Right ventricle myocardium inferior (tissue), 1 donor: Measurements from ENCODE around the gene PTPRD. TPM values are rescaled to one million over a fixed set of nuclear protein-coding genes. Genes with fewer than 3 reads are reported as not detected.

Experiments
- ATAC-seq: fragments of 200-7000 bp; cut with Tn5 transposase; one replicate; pipeline ENCODE4 v1.9.1; 2020; ENCODE audit warnings: mild to moderate bottlenecking, moderate library complexity
- DNase-seq: peaks from one replicate; pipeline ENCODE4 v3.0.0; 2021; ENCODE audit errors: missing footprints
- intact Hi-C: fragments of 100-400 bp; cut with DNase I; formaldehyde crosslinking; loops from one replicate; pipeline ENCODE4 v1.11.0; 2022
- total RNA-seq: library from RNA; stranded (reverse); fragmentation: NEBNext Ultra II Directional; extraction: Animal tissue kit (Norgen Biotek cat#: 25700); gene quantifications from one replicate; pipeline ENCODE4 v1.2.1, GENCODE V29; 2021
- donor health status: DM: no; HTN: yes; CAD: no; lungs with severe emphysema.

The PTPRD gene
- total RNA-seq, 1 donor from 2014 or later, result 13.3 TPM

DNA sequence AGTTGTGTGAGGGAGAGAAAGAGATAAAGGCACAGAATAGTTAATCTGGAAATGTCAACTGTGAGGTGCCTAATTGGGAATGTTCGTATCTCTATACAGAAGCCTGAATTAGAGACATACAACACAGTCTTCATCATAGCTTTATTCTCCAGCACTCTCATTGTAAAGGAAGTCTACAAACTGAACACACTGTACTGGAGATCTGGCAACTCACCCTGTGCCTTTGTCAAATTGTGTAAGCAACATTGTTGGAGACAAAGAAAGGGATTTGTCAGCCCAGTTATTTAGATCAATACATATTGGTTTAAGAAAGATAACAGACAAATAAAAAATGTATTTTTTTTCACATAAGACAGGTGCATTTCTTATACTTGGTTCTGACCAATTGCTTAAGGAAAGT is 1980.3 kb downstream of the PTPRD start:
- DNase-seq (no peak), ATAC-seq (no peak)
- intact Hi-C loops, result no loop called here

DNA sequence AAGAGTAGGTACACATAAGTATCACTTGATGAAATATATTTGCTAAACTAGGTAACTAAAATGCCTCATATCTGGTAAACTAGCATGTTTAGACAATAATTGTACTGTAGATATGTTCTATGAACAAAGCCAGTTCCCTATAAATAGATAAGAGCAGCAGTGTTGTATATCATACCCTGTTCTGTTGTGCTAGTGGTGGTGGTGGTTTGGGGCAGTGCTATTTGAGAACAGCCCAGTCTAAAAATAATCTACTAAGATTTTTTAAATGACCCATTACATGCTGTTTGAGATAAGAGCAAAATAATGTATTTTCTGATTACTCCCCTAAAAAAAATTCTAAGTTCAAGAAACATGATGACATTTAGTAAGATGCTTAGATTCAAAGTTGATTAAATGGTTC is 1984.0 kb downstream of the PTPRD start:
- intact Hi-C loops, result no loop called here
- no peak for ATAC-seq

DNA sequence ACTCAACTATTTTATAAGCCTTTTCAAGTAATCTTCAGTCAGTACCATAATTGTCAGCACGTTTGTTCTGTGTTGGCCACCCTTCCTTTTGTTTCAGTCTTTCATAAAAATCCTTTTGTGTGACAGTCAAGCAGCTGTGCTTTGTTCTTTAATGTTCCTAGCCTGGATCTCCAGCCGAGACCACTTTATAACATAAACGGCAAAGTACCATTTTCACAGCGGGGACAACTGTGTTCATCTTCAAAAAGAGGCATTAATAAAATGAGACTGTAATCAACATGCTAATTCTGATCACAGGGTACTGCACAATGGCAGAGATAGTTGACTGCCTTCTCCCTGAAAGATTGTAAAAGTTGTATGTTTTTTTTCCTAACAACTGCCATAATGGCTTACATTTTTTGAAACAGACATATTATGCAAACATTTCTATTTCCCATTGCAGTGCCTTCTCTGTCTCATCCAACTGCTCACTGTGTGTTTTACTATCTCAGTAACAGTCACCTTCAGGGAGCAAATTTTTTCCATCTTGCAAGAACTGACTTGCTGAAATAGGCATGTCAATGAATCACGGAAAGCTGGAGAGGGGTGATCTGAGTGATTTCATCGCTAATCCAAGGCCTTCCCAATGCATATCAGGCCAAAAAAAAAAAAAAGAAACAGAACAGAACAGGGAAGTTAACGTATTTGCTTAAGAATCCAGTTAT is 1984.7 kb downstream of the PTPRD start:
- ATAC-seq (no peak), DNase-seq (no peak)
- intact Hi-C loops, result no loop called here

More for the DNA sequence above, 1984.0 kb downstream of the PTPRD start:
- no peak for DNase-seq

DNA sequence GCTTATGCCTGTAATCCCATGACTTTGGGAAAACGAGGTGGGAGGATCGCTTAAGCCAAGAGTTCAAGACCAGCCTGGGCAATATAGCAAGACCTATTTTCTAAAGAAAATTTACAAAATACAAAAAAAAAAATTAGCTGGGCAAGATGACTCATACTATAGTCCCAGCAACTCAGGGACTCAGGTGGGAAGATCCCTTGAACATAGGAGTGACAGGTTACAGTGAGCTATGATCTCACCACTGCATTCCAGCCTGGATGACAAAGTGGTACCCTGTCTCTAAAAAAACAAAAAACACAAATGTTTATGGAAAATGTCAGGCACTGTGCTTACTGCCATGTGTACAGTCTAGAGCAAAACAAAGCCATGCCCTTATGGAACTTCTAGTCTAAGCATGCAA is 1989.9 kb downstream of the PTPRD start:
- ATAC-seq (no peak), DNase-seq (no peak)
- intact Hi-C loops, result no loop called here

DNA sequence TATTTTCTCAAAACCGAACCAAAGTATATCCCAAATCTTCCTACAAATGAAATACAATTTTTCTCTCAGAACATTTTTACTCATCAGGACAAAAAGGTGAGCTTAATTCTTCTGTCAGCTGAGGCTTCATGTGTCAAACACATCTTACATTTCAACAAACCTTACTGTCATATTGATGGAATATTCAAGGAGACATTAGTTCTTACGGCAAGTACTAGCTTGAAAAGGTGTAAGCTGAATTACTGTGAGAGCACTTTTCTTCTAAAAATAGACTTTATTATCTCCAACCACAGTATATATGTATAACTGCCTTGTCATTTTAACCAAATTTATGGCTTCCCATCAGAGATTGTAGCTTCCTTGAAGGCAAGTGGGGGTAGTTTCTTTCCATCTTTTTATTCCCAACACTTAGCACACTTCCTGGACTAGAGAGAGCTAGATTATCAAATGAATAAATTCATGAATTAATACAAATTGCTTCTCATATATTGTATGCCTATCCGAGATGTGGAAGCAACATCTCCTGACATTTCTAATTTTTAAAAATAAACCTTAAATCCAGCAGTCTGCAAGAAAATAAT is 1990.5 kb downstream of the PTPRD start:
- ATAC-seq, result no peak
- DNase-seq, result no peak
- intact Hi-C loops, result no loop called here

DNA sequence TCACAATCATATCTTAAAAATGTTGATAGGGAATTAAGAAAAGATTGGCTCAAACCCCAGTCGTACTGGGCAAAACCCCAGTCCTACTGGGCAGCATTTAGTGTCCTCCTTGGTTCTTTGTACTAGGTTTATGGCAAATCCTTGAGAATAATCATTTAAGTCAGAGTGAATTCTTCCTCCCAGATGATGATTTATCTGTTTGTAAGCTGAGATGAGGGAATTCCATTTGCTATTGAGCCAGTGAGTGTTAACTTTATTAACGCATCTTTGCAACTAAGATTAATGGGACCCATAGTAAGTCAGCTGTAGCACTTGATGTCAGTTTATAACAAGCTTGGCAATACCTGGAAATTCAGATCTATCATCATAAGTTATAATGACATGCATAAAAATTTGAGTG is 1991.4 kb downstream of the PTPRD start:
- intact Hi-C loops, result no loop called here
- ATAC-seq, result no peak
- DNase-seq, result no peak

DNA sequence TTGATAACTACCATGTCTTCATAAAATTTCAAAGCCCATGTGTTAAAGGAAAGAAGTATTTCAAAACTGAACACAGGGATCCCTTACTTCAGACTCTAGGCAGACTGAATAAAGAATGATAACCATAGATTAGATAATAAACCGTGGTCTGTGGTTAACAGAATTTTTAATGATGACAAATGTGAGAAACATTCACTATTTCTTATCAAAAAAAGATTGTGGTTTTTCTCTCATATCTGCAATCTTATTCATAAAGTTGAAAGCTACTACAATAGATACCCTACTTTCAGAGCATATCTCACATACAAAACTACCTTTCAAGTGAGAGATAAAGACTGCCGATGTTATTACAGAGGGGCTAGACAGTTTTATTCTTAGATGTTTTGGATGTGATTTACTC is 1996.4 kb downstream of the PTPRD start:
- no peak for ATAC-seq
- intact Hi-C loops, result no loop called here
- DNase-seq, result no peak

DNA sequence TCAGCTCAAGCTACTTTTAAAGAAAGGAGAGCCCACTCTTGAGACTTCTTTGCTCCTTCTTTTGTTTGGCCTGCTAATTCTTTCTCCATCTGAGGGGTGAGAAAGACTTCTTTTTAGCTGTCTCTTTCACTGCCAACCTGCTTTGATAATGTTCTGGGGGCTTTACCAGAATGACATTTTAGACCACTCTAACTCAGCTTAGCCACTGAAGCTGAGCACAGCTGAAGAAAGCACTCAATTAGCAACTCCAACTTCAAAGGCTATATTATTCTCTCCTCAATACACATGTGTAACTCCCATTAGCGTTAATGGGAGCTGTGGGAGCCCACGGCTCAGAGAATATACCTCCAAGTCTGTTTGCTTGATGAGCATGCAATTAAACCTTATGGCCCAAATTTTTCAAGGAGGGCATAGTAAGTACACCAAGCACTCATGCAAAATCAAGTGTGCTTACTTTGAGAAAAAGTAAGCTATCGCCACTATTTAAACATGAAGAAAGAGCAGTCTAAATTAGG is 1997.8 kb downstream of the PTPRD start:
- DNase-seq, result no peak
- intact Hi-C loops, result no loop called here

DNA sequence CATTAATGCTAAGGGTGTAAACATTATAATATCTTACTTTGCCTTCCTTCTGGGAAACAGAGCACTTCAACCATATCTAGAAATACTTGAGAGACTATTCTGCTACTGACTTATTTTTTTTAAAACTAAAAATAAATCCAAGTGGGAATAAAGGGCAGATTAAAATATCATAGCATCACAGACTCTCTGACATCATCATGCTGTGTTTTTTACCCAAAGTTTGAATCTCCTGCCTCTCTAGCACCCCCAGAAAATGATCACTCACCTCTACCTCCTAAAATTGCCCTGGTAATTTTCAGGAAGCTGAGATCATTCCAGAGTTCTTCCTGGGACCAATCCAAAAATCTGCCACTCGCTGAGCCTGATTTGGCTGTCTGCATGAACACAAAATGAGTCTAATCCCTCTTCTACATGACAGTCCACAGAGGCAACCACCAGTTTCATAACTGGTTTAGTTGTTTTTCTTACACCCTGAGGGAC is 1999.4 kb downstream of the PTPRD start:
- DNase-seq (no peak), ATAC-seq (peak; percentile 74)
- intact Hi-C loops, result no loop called here

More for the DNA sequence above, 1997.8 kb downstream of the PTPRD start:
- no peak for ATAC-seq

DNA sequence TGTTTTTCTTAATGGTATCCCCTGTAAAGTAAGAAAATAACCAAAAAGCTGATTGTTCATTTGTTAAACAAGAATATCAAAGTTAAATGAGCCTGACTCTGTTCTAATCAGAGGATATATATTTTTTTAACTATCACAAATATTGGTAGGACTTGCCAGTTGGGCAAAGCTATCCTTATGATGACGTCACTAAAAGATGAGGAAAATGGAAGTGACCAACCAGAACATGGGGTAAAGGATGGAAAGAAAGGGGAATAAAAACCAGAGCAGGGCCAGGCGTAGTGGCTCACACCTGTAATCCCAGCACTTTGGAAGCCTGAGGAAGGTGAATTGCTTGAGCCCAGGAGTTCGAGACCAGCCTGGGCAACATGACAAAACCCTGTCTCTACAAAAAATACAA is 2001.6 kb downstream of the PTPRD start:
- intact Hi-C loops, result no loop called here
- ATAC-seq, result no peak
- no peak for DNase-seq

DNA sequence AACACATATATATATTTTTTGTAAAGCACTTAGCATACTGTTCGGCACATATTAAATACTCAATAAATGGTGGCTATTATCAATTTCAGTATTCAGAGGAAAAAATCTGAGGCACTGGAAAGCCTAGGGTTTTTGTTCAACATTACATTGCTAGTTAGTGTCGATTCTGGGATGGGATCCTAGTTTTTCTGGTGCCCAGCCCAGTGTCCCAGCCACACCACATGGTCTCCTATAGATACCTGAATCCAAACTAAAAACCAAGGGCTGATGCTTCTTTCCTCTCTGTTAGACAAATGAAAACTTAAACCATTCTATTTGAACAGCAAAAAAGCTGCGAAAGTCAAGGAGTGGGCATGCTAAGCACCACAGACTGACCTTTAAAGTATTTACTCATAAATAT is 2002.5 kb downstream of the PTPRD start:
- intact Hi-C loops, result no loop called here
- ATAC-seq, result no peak

DNA sequence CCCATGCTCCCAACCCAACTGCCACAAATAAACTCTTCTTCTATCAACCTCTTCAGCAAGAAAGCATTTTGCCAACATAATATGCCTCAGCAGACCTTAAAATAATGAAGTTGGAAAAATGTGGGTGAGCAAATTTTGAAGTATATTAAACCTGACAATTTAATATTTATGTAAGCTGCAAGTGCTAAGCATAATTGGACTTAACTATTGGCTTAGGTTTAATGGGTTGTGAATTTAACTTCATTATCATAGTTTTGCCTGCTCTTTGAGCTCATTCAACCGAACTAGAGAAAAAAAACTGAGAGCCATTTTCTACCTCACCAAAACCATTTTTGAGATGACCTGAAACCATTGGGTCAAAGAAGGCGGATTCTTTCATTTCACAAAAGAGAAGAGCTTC is 2007.7 kb downstream of the PTPRD start:
- ATAC-seq (no peak), DNase-seq (no peak)
- intact Hi-C loops, result no loop called here

More for the DNA sequence above, 2002.5 kb downstream of the PTPRD start:
- no peak for DNase-seq

DNA sequence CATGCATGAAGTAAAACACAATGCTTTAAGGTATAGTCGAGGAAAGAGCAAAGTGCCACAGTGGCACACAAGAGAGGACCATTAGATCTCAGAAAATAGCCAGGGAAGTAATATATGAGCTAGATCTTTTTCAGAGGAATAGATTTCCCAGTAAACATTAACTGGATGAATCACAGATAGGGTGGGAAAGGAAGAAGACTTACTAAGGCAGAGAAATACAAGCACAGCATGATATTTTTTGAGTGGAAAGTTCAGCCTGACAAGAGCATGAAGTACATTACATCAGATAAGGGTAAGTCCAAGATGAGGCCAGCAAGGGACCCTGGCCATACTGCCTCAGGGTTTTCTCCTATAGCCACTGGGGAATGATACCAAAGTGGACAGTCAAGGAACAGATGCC is 2008.6 kb downstream of the PTPRD start:
- ATAC-seq (no peak), DNase-seq (no peak)
- intact Hi-C loops, result no loop called here

DNA sequence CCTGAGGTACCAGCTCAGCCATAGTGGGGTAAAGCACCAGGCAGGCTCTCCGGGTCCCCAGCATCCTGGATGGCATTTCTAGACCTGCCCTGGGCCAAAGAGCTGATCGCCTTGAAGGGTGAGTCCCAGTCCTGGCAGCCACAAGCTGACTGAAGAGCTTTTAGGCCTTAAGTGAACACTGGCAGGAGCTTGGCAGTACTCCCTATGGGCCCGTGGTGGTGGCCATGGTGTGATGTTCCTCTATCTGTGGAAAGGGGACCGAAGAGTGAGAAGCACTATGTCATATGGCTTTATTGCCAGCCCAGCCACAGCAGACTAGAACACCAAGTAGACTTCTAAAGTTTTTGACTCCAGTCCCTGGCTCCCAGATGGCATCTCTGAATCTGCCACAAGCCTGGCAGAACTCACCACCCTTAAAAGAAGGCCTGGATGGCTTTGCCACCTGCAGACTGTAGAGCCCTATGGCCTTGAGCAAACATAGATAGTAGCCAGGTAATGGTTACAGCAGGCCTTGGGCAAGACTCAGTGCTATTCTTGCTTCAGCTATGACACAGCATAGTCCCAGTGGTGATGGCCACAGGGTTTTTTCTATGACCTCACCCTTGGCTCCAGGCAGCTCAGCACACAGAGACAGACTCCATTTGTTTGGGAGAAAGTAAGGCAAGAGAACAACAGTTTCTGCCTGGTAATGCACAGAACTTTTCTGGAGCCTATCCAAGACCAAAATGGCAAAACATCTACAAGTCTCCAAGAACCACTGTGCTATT is 2011.7 kb downstream of the PTPRD start:
- intact Hi-C loops, result no loop called here
- peak; percentile 46 for DNase-seq
- ATAC-seq, result peak; percentile 91

DNA sequence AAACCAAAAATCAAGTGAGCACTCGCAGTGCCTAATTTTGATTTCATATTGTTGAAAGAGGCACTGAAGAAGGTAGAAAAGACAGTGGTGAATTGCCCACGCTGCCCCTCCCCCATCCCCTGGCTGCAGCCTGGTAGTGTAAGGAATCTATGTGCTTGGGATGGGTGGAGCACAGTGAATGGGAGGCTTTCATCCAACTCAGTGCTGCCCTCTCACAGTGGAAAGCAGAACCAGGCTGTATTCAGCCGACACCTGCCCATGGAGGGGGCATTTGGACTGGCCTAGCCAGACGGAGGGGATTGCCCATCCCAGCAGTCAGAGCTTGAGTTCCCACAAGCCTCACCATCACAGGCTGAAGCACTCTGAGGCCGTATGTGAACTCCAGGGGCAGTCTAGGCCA is 2012.9 kb downstream of the PTPRD start:
- no peak for ATAC-seq
- intact Hi-C loops, result no loop called here
- peak; percentile 31 for DNase-seq

DNA sequence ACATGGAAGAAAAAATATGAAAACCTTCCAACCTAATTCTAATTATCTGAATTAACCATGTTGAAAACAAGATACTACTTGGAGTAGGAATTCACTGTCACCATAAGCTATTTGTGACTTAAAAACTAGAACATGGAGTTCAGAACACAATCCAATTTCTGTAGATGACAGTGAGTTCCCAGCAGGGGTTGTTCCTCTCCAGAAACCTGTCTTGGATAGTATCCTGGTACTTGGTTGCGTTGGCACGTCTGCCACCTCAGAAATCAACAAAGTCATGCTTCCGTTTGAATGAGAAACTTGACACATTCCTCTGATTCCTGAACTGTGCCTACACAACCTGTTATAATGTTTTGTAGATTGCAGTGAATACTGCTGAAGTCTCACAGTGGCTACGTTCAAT is 2023.3 kb downstream of the PTPRD start:
- intact Hi-C loops, result no loop called here
- DNase-seq (no peak), ATAC-seq (no peak)

DNA sequence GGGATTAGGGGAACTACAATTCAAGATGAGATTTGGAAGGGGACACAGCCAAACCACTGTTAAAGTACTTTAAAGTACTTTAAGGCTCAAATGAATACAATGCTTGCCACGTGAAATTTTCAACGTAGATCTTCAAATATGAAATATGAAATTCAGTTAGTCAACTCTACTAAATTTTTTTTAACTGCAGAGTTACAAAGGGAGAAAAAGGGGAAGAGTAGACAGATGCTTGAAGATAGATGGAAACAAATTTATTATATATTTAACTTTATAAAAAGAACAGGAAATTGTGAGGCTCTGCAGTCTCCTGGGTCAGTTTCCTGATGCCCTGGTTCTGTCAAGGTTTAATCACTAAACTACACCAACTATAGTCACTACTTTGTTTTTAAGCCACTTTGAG is 2027.8 kb downstream of the PTPRD start:
- DNase-seq (no peak), ATAC-seq (no peak)
- intact Hi-C loops, result no loop called here

DNA sequence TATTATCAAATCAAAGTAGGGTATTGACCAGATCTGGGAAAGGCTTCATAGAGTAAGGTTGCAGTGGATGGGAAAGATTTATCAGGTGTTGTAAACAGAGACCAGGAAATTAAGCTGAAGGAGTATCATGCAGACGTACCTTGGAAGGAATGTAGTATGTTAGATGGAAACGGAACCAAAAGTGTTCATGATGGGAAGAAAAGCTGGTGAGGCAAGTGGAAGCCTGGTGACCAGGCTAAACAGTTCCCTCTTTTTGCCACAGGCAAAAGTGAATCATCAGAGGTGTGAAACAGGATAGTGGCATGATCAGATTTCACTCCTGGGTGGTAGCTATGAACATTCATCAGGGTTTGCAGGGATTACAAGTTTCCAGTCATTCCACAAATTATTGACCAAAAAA is 2033.1 kb downstream of the PTPRD start:
- no peak for DNase-seq
- intact Hi-C loops, result no loop called here
- no peak for ATAC-seq

DNA sequence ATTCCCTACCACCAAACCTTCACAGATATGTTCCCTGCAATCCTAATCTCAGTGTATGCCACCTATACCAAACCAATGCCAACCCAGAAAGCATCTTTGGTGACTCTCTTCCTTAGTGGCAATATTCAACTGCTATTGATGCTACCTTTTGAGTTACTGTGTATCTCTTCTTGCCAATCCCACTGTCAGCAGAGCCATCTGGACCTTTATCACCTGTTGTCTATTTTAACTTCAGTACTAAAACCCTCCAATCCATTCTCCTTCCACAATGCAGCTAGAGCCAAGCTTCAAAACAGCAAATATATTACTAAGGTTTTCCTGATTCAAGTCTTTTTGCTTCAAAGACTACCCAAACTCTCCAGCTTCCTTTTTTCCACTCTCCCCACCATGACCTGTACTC is 2036.1 kb downstream of the PTPRD start:
- no peak for ATAC-seq
- intact Hi-C loops, result no loop called here
- DNase-seq, result no peak

DNA sequence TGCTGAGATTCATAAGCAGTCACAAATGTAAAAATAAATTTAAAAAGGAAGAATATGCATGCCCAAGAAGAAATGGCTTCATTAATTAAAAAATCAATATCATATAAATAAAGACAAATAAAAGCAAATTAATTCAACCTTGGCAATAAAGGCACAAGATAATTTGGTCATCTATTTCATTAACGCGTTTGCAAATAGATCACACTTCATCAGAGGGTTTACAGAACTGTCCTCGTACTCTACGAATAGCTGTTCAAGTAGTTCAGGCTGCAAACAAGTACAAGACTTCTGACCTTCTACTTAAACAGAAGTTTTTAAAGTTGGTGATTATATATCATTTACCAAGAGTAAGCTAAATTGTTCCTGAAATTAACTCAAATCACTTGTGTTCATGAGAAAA is 2038.0 kb downstream of the PTPRD start:
- DNase-seq (no peak), ATAC-seq (no peak)
- intact Hi-C loops, result no loop called here
